Naive thymus-derived CD8-positive, alpha-beta T cell (primary cell): ENCODE data around the gene PLCXD3. TPM values are rescaled to one million over a fixed set of nuclear protein-coding genes. Genes with fewer than 3 reads are reported as not detected.

ENCODE experiments used
- ATAC-seq, 2 donors: fragments of 150-1000 bp; cut with Tn5 transposase in 1 of 2; sonication (Bioruptor Pico), chemical (Tn5 transposase) in 1 of 2; 1 replicate in 1 of 2; 2 replicates in 1 of 2; pipeline ENCODE4 v1.10.0; 2021; ENCODE audit warnings: mild to moderate bottlenecking in 2 of 2, moderate library complexity in 2 of 2
- POLR2A ChIA-PET: fragments of 350-600 bp; sonication (Branson Sonifier 250); formaldehyde crosslinking; loops from one replicate; lab custom pipeline; 2021; ENCODE audit warnings: antibody characterized with exemption; lab: Charles Lee
- DNase-seq, 10 donors: peaks; one replicate each; pipeline versions ENCODE4 v3.0.0 to v3.0.0-alpha.2; 2020 to 2022
- H3K27ac Mint-ChIP-seq, 10 donors: one replicate each; pipeline ENCODE4 v1.8.0; 2020 to 2022; ENCODE audit warnings: mild to moderate bottlenecking in 10 of 10, mixed read lengths in 10 of 10, moderate library complexity in 4 of 10, inconsistent platforms in 1 of 10
- H3K27me3 Mint-ChIP-seq, 5 donors: one replicate each; pipeline ENCODE4 v1.8.0; 2021 to 2022; ENCODE audit warnings: mixed read lengths in 5 of 5
- H3K36me3 Mint-ChIP-seq, 3 donors: one replicate each; pipeline ENCODE4 v1.8.0; 2020 to 2022; ENCODE audit warnings: mixed read lengths in 3 of 3, mild to moderate bottlenecking in 2 of 3, inconsistent platforms in 1 of 3
- H3K4me1 Mint-ChIP-seq, 4 donors: one replicate each; pipeline ENCODE4 v1.8.0; 2021 to 2022; ENCODE audit warnings: mixed read lengths in 4 of 4
- H3K4me3 Mint-ChIP-seq, 10 donors: one replicate each; pipeline ENCODE4 v1.8.0; 2020 to 2022; ENCODE audit warnings: mild to moderate bottlenecking in 10 of 10, mixed read lengths in 10 of 10, moderate library complexity in 6 of 10, inconsistent platforms in 1 of 10
- H3K9me3 Mint-ChIP-seq, 9 donors: one replicate each; pipeline ENCODE4 v1.8.0; 2020 to 2022; ENCODE audit warnings: mixed read lengths in 9 of 9, mild to moderate bottlenecking in 3 of 9, inconsistent platforms in 1 of 9, moderate library complexity in 1 of 9
- polyA plus RNA-seq, 3 donors: library from polyadenylated mRNA; unstranded; fragments of 300-500 nt; fragmentation: Illumina TruSeq; gene quantifications; one replicate each; pipeline ENCODE4 v1.2.3, GENCODE V29; 2021
- total RNA-seq, 8 experiments: library from RNA in 2 of 8; stranded (reverse) in 2 of 8; gene quantifications; one replicate each; pipeline ENCODE4 v1.2.3 and lab custom pipeline; 2021 to 2026

Gene PLCXD3, protein sequence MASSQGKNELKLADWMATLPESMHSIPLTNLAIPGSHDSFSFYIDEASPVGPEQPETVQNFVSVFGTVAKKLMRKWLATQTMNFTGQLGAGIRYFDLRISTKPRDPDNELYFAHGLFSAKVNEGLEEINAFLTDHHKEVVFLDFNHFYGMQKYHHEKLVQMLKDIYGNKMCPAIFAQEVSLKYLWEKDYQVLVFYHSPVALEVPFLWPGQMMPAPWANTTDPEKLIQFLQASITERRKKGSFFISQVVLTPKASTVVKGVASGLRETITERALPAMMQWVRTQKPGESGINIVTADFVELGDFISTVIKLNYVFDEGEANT
- total RNA-seq: not detected
- polyA plus RNA-seq: not detected
- 0 to 0.08 (median 0) reads per million in 6 experiments for total RNA-seq (lab: John Stamatoyannopoulos, UW)

GRCh38 chr5:41510176-41510831, at the start of gene PLCXD3:
PLCXD3 (minus strand) TSS chr5:41510601; CDS start chr5:41510526, 75 bp downstream.
- H3K9me3 Mint-ChIP-seq: peaks cover 0 to 7% (median 0%) of the 10 kb centered on the region in 9 donors
- H3K4me3 Mint-ChIP-seq: no peak within 1 kb of the TSS
- H3K36me3 Mint-ChIP-seq: peaks cover 0 to 7% (median 2%) of the 10 kb centered on the region in 3 donors
- POLR2A ChIA-PET: no interaction called here
- no peak for ATAC-seq
- H3K27me3 Mint-ChIP-seq: peaks cover 12 to 38% (median 29%) of the 10 kb centered on the region in 5 donors
- peaks cover 0 to 6% (median under 1%) of the 10 kb centered on the region in 4 donors for H3K4me1 Mint-ChIP-seq
- H3K27ac Mint-ChIP-seq: no peak within 1 kb of the TSS
- peak in 1 of 10 donors; percentile 2 for DNase-seq

GRCh38 chr5:41559184-41559583, 48.8 kb upstream of the PLCXD3 start:
- H3K4me3 Mint-ChIP-seq: no peak overlapping the region
- POLR2A ChIA-PET: no interaction called here
- no peaks in the 10 kb centered on the region for H3K4me1 Mint-ChIP-seq
- H3K27me3 Mint-ChIP-seq: no peaks in the 10 kb centered on the region
- no peaks in the 10 kb centered on the region for H3K36me3 Mint-ChIP-seq
- peaks cover 0 to 23% (median 5%) of the 10 kb centered on the region in 9 donors for H3K9me3 Mint-ChIP-seq
- no peak overlapping the region for H3K27ac Mint-ChIP-seq
- ATAC-seq: no peak
- no peak for DNase-seq

GRCh38 chr5:41558295-41558694, 47.9 kb upstream of the PLCXD3 start:
- Mint-ChIP-seq H3K27me3 (no peaks in the 10 kb centered on the region), H3K4me1 (no peaks in the 10 kb centered on the region), H3K36me3 (no peaks in the 10 kb centered on the region), H3K27ac (no peak overlapping the region), H3K9me3 (peaks cover 0 to 19% (median 3%) of the 10 kb centered on the region in 9 donors), H3K4me3 (no peak overlapping the region)
- POLR2A ChIA-PET: no interaction called here
- ATAC-seq (no peak), DNase-seq (no peak)

- H3K4me1 Mint-ChIP-seq: no peaks in the 10 kb centered on the region
- POLR2A ChIA-PET: no interaction called here
- ATAC-seq (no peak), DNase-seq (no peak)
- no peak overlapping the region for H3K27ac Mint-ChIP-seq
- no peaks in the 10 kb centered on the region for H3K36me3 Mint-ChIP-seq
- H3K4me3 Mint-ChIP-seq: no peak overlapping the region
- H3K9me3 Mint-ChIP-seq: peaks cover 0 to 32% (median 10%) of the 10 kb centered on the region in 9 donors
- H3K27me3 Mint-ChIP-seq: no peaks in the 10 kb centered on the region
Observed at GRCh38 chr5:41547991-41548390, 37.6 kb upstream of the PLCXD3 start.

DNA sequence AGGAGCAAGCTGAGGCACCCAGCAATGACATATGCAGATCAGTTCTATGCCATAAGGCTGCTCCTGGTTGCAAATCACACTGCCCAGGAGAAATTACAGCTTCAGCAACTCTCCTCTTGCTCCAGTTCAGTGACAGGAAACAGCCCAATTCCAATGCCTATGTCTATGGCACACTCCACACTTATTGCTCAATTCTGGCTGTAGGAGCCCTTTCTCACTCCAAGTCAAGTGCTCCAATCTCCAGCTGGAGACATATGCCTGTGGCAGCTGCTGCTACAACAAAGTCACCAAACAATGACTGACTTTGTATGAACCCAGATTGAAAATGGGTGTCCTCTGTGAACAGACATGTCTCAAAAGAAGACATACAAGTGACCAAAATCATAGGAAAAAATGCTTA, 31.8 kb upstream of the PLCXD3 start:
- Mint-ChIP-seq H3K4me3 (no peak overlapping the region), H3K4me1 (no peaks in the 10 kb centered on the region), H3K27me3 (no peaks in the 10 kb centered on the region), H3K9me3 (peaks cover 1 to 31% (median 9%) of the 10 kb centered on the region in 9 donors), H3K27ac (no peak overlapping the region), H3K36me3 (peaks cover 0 to 4% (median 0%) of the 10 kb centered on the region in 3 donors)
- DNase-seq: no peak
- POLR2A ChIA-PET: no interaction called here
- no peak for ATAC-seq

DNA sequence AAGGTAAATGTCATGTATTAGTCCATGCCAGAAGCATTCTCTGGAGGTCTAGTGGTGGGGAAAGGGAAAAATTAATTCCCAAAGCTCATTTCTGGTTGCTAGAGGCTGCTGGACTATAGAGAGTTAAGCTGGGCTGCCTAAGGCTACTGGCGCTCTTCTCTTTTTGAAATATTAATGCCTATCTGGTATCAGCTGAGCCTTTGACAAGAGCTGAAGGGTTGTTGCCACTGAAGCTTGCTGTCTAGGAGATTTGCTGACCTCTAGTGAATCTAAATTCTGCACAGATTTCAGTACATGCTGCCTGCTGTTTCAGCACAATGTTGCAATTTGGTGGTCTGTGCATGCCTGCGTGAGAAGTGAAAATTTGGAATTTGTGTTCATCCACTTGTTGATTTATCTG, 29.1 kb upstream of the PLCXD3 start:
- no peak for DNase-seq
- Mint-ChIP-seq H3K9me3 (peaks cover 7 to 35% (median 12%) of the 10 kb centered on the region in 9 donors), H3K27ac (no peak overlapping the region), H3K27me3 (no peaks in the 10 kb centered on the region), H3K4me1 (no peaks in the 10 kb centered on the region), H3K36me3 (peaks cover 0 to 4% (median 0%) of the 10 kb centered on the region in 3 donors), H3K4me3 (no peak overlapping the region)
- POLR2A ChIA-PET: no interaction called here
- ATAC-seq: no peak

DNA sequence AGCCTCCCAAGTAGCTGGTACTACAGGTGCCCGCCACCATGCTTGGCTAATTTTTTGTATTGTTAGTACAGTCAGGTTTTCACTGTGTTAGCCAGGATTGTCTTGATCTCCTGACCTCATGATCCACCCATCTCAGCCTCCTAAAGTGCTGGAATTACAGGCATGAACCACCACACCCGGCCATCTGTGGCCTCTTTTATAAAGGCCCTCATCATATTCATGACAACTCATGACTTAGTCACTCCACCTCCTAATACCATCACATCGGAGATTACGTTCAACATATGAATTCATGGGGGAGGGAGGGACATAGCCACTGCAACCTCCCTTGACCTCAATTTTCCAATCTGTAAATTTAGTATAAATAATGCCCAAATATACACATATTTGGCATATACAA, 27.2 kb upstream of the PLCXD3 start:
- ATAC-seq: no peak
- POLR2A ChIA-PET: no interaction called here
- H3K4me1 Mint-ChIP-seq: no peaks in the 10 kb centered on the region

GRCh38 chr5:41532485-41532884, 22.1 kb upstream of the PLCXD3 start:
- POLR2A ChIA-PET: no interaction called here
- H3K36me3 Mint-ChIP-seq: no peaks in the 10 kb centered on the region
- ATAC-seq (no peak), DNase-seq (no peak)
- peaks cover 0 to 26% (median 11%) of the 10 kb centered on the region in 9 donors for H3K9me3 Mint-ChIP-seq
- no peaks in the 10 kb centered on the region for H3K4me1 Mint-ChIP-seq
- no peak overlapping the region for H3K4me3 Mint-ChIP-seq
- no peaks in the 10 kb centered on the region for H3K27me3 Mint-ChIP-seq
- no peak overlapping the region for H3K27ac Mint-ChIP-seq

More for the DNA sequence above, 27.2 kb upstream of the PLCXD3 start:
- DNase-seq: no peak
- H3K27ac Mint-ChIP-seq: no peak overlapping the region
- H3K27me3 Mint-ChIP-seq: no peaks in the 10 kb centered on the region
- peaks cover 0 to 4% (median 0%) of the 10 kb centered on the region in 3 donors for H3K36me3 Mint-ChIP-seq
- H3K9me3 Mint-ChIP-seq: peaks cover 5 to 39% (median 11%) of the 10 kb centered on the region in 9 donors
- no peak overlapping the region for H3K4me3 Mint-ChIP-seq

DNA sequence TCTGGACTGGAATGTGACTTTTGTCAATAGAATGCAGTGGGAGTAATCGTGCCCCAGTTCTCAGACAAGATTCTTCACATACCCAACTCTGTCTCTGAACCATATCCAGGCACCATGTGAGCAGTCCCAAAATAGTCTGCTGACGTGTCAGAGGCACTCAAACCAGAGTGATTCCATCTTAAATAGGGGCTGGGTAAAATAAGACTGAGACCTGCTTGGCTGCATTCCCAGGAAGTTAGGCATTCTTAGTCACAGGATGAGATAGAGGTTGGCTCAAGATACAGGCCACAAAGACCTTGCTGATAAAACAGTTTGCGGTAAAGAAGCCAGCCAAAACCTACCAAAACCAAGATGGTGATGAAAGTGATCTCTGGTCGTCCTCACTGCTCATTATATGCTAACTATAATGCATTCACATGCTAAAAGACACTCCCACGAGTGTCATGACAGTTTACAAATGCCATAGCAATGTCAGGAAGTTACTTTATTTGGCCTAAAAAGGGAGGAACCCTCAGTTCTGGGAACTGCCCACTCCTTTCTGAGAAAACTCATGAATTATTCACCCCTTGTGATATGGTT, 16.9 kb upstream of the PLCXD3 start:
- Mint-ChIP-seq H3K27ac (no peak overlapping the region), H3K27me3 (no peaks in the 10 kb centered on the region), H3K36me3 (peaks cover 0 to 6% (median 0%) of the 10 kb centered on the region in 3 donors), H3K4me3 (no peak overlapping the region), H3K9me3 (peaks cover 0 to 18% (median 5%) of the 10 kb centered on the region in 9 donors), H3K4me1 (no peaks in the 10 kb centered on the region)
- DNase-seq (no peak), ATAC-seq (no peak)
- POLR2A ChIA-PET: no interaction called here

DNA sequence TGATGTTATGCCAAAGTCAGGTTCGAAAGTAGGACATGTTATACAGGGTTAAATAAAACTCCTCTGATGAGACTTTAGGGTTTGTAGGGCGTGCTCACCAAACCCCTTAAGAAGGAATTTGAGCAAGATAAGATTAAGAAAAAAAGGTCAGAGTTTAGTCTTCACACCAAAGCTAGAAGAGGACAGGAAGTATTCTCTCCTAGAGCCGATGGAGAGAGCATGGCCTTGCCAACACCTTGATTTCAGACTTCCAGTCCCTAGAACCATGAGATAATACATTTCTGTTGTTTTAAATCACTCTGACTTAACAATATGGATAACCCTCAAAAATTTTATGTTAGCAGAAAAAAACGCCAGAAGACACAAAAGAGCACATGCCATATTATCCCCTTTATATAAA, 16.3 kb upstream of the PLCXD3 start:
- H3K4me3 Mint-ChIP-seq: no peak overlapping the region

GRCh38 chr5:41524174-41524573, 13.8 kb upstream of the PLCXD3 start:
- Mint-ChIP-seq H3K9me3 (peaks cover 0 to 14% (median 1%) of the 10 kb centered on the region in 9 donors), H3K4me1 (no peaks in the 10 kb centered on the region), H3K27ac (no peak overlapping the region), H3K36me3 (peaks cover 0 to 6% (median 0%) of the 10 kb centered on the region in 3 donors), H3K4me3 (no peak overlapping the region), H3K27me3 (no peaks in the 10 kb centered on the region)
- ATAC-seq (no peak), DNase-seq (no peak)
- POLR2A ChIA-PET: no interaction called here

More for the DNA sequence above, 16.3 kb upstream of the PLCXD3 start:
- no peak overlapping the region for H3K27ac Mint-ChIP-seq
- POLR2A ChIA-PET: no interaction called here
- H3K27me3 Mint-ChIP-seq: no peaks in the 10 kb centered on the region
- peaks cover 0 to 18% (median 5%) of the 10 kb centered on the region in 9 donors for H3K9me3 Mint-ChIP-seq
- DNase-seq (no peak), ATAC-seq (no peak)
- H3K36me3 Mint-ChIP-seq: peaks cover 0 to 6% (median 0%) of the 10 kb centered on the region in 3 donors
- H3K4me1 Mint-ChIP-seq: no peaks in the 10 kb centered on the region

GRCh38 chr5:41522193-41522786, 11.9 kb upstream of the PLCXD3 start:
- Mint-ChIP-seq H3K27ac (no peak overlapping the region), H3K4me3 (no peak overlapping the region)
- POLR2A ChIA-PET: no interaction called here

More at GRCh38 chr5:41522193-41522786, 11.9 kb upstream of the PLCXD3 start:
- peaks cover 0 to 6% (median 0%) of the 10 kb centered on the region in 3 donors for H3K36me3 Mint-ChIP-seq
- H3K4me1 Mint-ChIP-seq: no peaks in the 10 kb centered on the region
- peaks cover 0 to 10% (median 0%) of the 10 kb centered on the region in 9 donors for H3K9me3 Mint-ChIP-seq
- no peaks in the 10 kb centered on the region for H3K27me3 Mint-ChIP-seq
- ATAC-seq (no peak), DNase-seq (no peak)
